PFSK-1 (cell line): ENCODE results near the gene WDR37.

Experiments
- FOXP2 ChIP-seq: optimal IDR thresholded peaks from 2 replicates; pipeline ENCODE3; 2011; ENCODE audit warnings: borderline replicate concordance, control low read depth, inconsistent platforms; ENCODE audit not compliant: insufficient read depth; ENCODE audit errors: extremely low read length, extremely low read depth
- POLR2AphosphoS5 ChIP-seq: IDR thresholded peaks from 2 replicates; pipeline ENCODE4 v1.6.1; 2012; ENCODE audit warnings: low read depth, mild to moderate bottlenecking, control low read depth, low read length, moderate library complexity
- REST ChIP-seq, 2 experiments: IDR thresholded peaks; 2 replicates each; pipeline versions ENCODE4 v1.6.1 to v1.8.0; 2011 to 2012; ENCODE audit warnings: low read depth in 2 of 2, low read length in 2 of 2, control low read depth in 1 of 2, inconsistent platforms in 1 of 2, mild to moderate bottlenecking in 1 of 2, moderate library complexity in 1 of 2; ENCODE audit not compliant: insufficient read depth in 1 of 2
- SIN3A ChIP-seq: IDR thresholded peaks from 2 replicates; pipeline ENCODE4 v1.6.1; 2012; ENCODE audit warnings: mild to moderate bottlenecking, low read length, moderate library complexity, borderline replicate concordance; ENCODE audit not compliant: insufficient read depth

GRCh38 chr10:1116696-1117280, 60.6 kb downstream of the WDR37 start:
- TF ChIP-seq POLR2AphosphoS5: no peak
- no peak for TF ChIP-seq REST (IDR thresholded peaks at IDR 0.05; ENCODE audit: insufficient read depth in 1 of 2, low read depth in 2 of 2, low read length in 2 of 2)
- TF ChIP-seq SIN3A: no peak
- no peak for TF ChIP-seq FOXP2
